HepG2 (cell line): ENCODE measurements around the gene ST13. TPM values are rescaled to one million over a fixed set of nuclear protein-coding genes. Genes with fewer than 3 reads are reported as not detected.

Source experiments
- HNF1A ChIP-seq, 2 experiments: sonication (generic) in 1 of 2; formaldehyde crosslinking in 1 of 2; IDR thresholded peaks; 2 replicates each; pipeline versions ENCODE4 v1.4.0 to v1.6.1; 2016 to 2020; ENCODE audit warnings: borderline replicate concordance in 1 of 2, low read depth in 1 of 2, mild to moderate bottlenecking in 1 of 2, missing genetic modification reagents in 1 of 2
- MTA1 ChIP-seq: sonication (generic); formaldehyde crosslinking; IDR thresholded peaks from 2 replicates; pipeline ENCODE4 v1.4.0; 2020; ENCODE audit warnings: missing genetic modification reagents, mild to moderate bottlenecking, borderline replicate concordance
- ZBTB33 ChIP-seq: sonication (generic); formaldehyde crosslinking; IDR thresholded peaks from 2 replicates; pipeline ENCODE4 v1.4.0; 2020; ENCODE audit warnings: missing genetic modification reagents
- ZMYM3 ChIP-seq: sonication (generic); formaldehyde crosslinking; IDR thresholded peaks from 2 replicates; pipeline ENCODE4 v1.5.1; 2020; ENCODE audit warnings: mild to moderate bottlenecking, missing genetic modification reagents
- ZNF12 ChIP-seq: sonication (generic); formaldehyde crosslinking; IDR thresholded peaks from 2 replicates; pipeline ENCODE4 v1.5.0; 2020; ENCODE audit warnings: missing genetic modification reagents
- ZNF143 ChIP-seq: sonication (generic); formaldehyde crosslinking; IDR thresholded peaks from 2 replicates; pipeline ENCODE4 v1.4.0; 2020; ENCODE audit warnings: missing genetic modification reagents
- ZNF530 ChIP-seq: sonication (generic); formaldehyde crosslinking; IDR thresholded peaks from 2 replicates; pipeline ENCODE4 v1.5.0; 2020; ENCODE audit warnings: low read depth, mild to moderate bottlenecking, missing genetic modification reagents
- ZNF576 ChIP-seq: sonication (generic); formaldehyde crosslinking; IDR thresholded peaks from 2 replicates; pipeline ENCODE4 v1.4.0; 2020; ENCODE audit warnings: mild to moderate bottlenecking, missing genetic modification reagents
- polyA plus RNA-seq, 8 experiments: library from polyadenylated mRNA; depleted of rRNA in 3 of 8; stranded (reverse) in 7 of 8; unstranded in 1 of 8; fragments of >200 nt; fragmentation: Illumina TruSeq in 4 of 8; extraction: Trizol in 4 of 8; gene quantifications; 2 replicates each; pipeline versions ENCODE4 v1.2.1 to v1.2.3, GENCODE V29; 2011 to 2016; ENCODE audit warnings: low read depth in 4 of 8, missing spikeins in 1 of 8, mixed read lengths in 1 of 8; ENCODE audit not compliant: insufficient read depth in 1 of 8
- total RNA-seq, 5 experiments: library from RNA; depleted of rRNA; stranded (reverse); fragments of >200 nt; fragmentation: Illumina TruSeq; extraction: Trizol; gene quantifications; 2 replicates each; pipeline ENCODE4 v1.2.3, GENCODE V29; 2016; ENCODE audit warnings: low read depth in 1 of 5
- TF ChIP-seq, protein P1 (sequence below): sonication (generic); formaldehyde crosslinking; IDR thresholded peaks from 2 replicates; pipeline ENCODE4 v1.4.0; 2020; ENCODE audit warnings: missing genetic modification reagents, mild to moderate bottlenecking, borderline replicate concordance
- TF ChIP-seq, protein P2 (sequence below): sonication (generic); formaldehyde crosslinking; IDR thresholded peaks from 2 replicates; pipeline ENCODE4 v1.5.0; 2020; ENCODE audit warnings: missing genetic modification reagents, mild to moderate bottlenecking, borderline replicate concordance
- TF ChIP-seq, protein P3 (sequence below): sonication (generic); formaldehyde crosslinking; IDR thresholded peaks from 2 replicates; pipeline ENCODE4 v1.4.0; 2020; ENCODE audit warnings: low read depth, mild to moderate bottlenecking, missing genetic modification reagents

ST13 gene
- total and polyA plus RNA-seq, 2 of the 13 experiments (the other 11 are each of a cell fraction or from before 2014, with no cell fraction given): 110 to 274 TPM

DNA sequence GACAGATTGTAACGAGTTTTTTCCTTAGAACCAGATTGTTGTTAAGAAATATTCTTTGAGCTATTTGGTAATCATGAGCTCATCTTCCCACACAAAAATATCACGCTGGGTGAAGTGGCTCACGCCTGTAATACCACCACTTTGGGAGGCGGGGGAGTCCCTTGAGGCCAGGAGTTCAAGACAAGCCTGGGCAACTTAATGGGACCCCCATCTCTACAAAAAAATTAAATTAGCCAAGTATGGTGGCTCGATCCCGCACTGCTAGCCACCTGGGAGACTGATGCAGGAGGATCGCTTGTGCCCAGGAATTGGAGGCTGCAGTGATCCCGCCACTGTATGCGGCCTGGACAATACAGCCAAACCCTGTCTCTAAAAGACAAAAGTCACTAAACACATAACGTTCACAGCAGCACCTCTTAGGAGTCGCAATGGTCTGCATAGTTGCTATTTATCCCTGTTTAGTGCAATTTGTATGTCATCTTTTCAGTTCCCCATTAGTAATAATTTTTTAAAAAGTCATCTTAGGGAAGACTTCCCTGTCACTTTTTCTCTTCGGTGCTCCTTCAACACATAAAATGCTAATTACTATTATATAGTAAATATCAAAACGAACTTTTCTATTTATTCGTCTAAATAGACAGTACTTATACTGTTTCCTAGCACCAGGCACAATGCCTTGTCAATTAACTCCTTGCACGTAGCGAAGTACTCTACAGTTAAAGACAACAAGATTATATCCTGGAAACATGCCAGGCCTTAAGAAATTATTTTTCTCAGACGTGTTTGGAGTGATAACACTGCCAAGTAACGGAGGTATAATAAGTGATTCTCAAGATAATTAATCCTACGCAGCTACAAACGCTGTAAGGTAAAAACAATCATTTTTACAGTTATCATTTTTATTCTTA lies 1.1 kb downstream of the ST13 start (continued):
- TF ChIP-seq ZNF576 (CRISPR knock-in tag): no peak
- TF ChIP-seq ZNF143 (CRISPR knock-in tag): no peak
- TF ChIP-seq, protein P1, sequence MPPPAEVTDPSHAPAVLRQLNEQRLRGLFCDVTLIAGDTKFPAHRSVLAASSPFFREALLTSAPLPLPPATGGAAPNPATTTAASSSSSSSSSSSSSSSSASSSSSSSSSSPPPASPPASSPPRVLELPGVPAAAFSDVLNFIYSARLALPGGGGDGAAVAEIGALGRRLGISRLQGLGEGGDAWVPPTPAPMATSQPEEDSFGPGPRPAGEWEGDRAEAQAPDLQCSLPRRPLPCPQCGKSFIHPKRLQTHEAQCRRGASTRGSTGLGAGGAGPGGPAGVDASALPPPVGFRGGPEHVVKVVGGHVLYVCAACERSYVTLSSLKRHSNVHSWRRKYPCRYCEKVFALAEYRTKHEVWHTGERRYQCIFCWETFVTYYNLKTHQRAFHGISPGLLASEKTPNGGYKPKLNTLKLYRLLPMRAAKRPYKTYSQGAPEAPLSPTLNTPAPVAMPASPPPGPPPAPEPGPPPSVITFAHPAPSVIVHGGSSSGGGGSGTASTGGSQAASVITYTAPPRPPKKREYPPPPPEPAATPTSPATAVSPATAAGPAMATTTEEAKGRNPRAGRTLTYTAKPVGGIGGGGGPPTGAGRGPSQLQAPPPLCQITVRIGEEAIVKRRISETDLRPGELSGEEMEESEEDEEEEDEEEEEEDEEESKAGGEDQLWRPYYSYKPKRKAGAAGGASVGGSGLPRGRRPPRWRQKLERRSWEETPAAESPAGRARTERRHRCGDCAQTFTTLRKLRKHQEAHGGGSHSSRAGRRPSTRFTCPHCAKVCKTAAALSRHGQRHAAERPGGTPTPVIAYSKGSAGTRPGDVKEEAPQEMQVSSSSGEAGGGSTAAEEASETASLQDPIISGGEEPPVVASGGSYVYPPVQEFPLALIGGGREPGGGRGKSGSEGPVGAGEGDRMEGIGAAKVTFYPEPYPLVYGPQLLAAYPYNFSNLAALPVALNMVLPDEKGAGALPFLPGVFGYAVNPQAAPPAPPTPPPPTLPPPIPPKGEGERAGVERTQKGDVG (CRISPR knock-in tag): no peak
- TF ChIP-seq, protein P2, sequence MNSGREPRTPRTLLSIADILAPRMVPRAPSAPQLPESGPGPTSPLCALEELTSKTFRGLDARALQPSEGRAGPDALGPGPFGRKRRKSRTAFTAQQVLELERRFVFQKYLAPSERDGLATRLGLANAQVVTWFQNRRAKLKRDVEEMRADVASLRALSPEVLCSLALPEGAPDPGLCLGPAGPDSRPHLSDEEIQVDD (CRISPR knock-in tag): no peak
- no peak for TF ChIP-seq ZMYM3 (CRISPR knock-in tag)
- 0 out of 2 replicates have a peak, but pooled peaks have one; percentile 16 for TF ChIP-seq ZNF12 (CRISPR knock-in tag)
- TF ChIP-seq, protein P3, sequence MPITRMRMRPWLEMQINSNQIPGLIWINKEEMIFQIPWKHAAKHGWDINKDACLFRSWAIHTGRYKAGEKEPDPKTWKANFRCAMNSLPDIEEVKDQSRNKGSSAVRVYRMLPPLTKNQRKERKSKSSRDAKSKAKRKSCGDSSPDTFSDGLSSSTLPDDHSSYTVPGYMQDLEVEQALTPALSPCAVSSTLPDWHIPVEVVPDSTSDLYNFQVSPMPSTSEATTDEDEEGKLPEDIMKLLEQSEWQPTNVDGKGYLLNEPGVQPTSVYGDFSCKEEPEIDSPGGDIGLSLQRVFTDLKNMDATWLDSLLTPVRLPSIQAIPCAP: no peak
- no peak for TF ChIP-seq MTA1 (CRISPR knock-in tag)
- TF ChIP-seq ZNF530: no peak
- no peak for TF ChIP-seq HNF1A (IDR thresholded peaks at IDR 0.05; ENCODE audit: low read depth)
- no peak for TF ChIP-seq HNF1A (CRISPR knock-in tag; IDR thresholded peaks at IDR 0.05; ENCODE audit: borderline replicate concordance)
- TF ChIP-seq ZBTB33: 0 out of 2 replicates have a peak, but pooled peaks have one; percentile 26
